ENCODE results near the gene KRTAP9-7. TPM values are rescaled to one million over a fixed set of nuclear protein-coding genes. Genes with fewer than 3 reads are reported as not detected.
"Not testable (repeated sequence)": the region's sequence is repeated elsewhere in the genome, so short reads cannot be mapped to it uniquely, and the experiment has no call there.

The KRTAP9-7 gene
- total and polyA plus RNA-seq, 2 donors, result not detected

DNA sequence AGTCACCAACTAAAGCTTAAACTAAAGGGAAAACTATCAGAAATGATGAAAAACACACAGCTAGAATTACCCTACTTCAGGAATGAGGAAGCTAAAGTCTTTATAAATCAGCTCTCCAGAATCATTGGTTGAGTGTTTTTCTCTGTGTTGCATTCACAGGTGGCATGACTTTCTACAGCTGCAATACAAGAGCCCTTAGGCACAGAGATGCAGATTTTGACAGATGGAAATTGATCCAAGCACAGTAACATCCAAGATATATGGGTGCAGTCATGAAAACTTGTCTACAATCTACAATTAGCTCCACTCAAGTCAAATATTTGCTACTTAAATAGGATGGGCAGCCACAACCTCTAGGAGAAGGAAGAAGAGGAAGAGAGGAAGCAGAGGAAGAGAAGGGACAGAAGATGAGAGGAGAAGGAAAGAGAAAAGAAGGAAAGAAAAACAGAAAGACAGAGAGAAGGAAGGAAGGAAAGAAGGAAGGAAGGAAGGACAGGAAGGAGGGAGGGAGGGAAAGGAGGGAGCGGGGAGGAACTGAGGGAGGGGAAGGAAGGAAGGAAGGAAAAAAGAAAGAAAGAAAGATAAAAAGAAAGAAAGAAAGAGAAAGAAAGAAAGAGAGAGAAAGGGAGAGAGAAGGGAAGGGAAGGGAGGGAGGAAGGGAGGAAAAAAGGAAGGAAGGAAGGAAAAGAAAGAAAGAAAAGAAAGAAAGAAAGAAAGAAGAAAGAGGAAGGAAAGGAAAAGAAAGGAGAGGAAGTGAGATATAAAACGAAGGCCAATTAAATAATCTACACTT lies 28.3 kb upstream of the KRTAP9-7 start:
- not testable (repeated sequence) for DNase-seq (ENCODE audit: low read depth in 6 of 9, low spot score in 9 of 9); H3K4me3 ChIP-seq (ENCODE audit: low read length in 2 of 2); H3K9me3 ChIP-seq (ENCODE audit: control insufficient read depth in 2 of 2, insufficient read depth in 1 of 2, low read length in 1 of 2); H3K27ac ChIP-seq (ENCODE audit: low read depth in 1 of 2, low read length in 1 of 2); H3K27me3 ChIP-seq (ENCODE audit: control insufficient read depth in 2 of 2, insufficient read depth in 1 of 2, low read length in 1 of 2); H3K36me3 ChIP-seq (ENCODE audit: control insufficient read depth in 2 of 2, insufficient read depth in 2 of 2, low read length in 1 of 2); H3K4me1 ChIP-seq (ENCODE audit: control insufficient read depth in 2 of 2, insufficient read depth in 2 of 2, low read length in 2 of 2)
- 63% methylated on average over 2 of the region's 2 CpGs for WGBS

GRCh38 chr17:41249637-41250240 lies 25.8 kb upstream of the KRTAP9-7 start, which contains the start of gene KRTAP9-4:
KRTAP9-4 (plus strand) TSS chr17:41249687; CDS start chr17:41249721, 34 bp downstream.
- not testable (repeated sequence) for H3K36me3 ChIP-seq (ENCODE audit: control insufficient read depth in 2 of 2, insufficient read depth in 2 of 2, low read length in 1 of 2); DNase-seq (ENCODE audit: low read depth in 6 of 9, low spot score in 9 of 9); H3K4me1 ChIP-seq (ENCODE audit: control insufficient read depth in 2 of 2, insufficient read depth in 2 of 2, low read length in 2 of 2); H3K27ac ChIP-seq (ENCODE audit: low read depth in 1 of 2, low read length in 1 of 2); H3K9me3 ChIP-seq (ENCODE audit: control insufficient read depth in 2 of 2, insufficient read depth in 1 of 2, low read length in 1 of 2); H3K4me3 ChIP-seq (ENCODE audit: low read length in 2 of 2); H3K27me3 ChIP-seq (ENCODE audit: control insufficient read depth in 2 of 2, insufficient read depth in 1 of 2, low read length in 1 of 2)
- 67% methylated on average over 2 of the region's 2 CpGs for WGBS

DNA sequence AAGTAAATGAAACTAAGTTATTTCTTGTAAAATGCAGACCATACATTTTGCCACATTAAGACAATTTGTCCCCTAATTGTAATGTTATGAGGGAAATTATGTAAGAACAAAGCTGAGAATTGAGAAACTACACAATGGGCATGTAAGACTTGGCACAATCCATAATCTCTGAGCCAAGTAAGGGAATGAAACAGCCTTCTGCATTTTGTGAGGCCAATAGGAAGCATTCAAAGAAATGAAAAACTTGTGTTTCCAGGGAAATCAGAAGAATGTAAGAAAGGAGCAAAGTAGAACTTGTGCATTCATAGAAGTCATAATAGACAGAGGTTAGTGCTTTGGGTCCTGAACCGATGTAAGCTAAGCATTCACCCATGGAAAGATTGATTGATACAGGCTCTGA lies 24.2 kb upstream of the KRTAP9-7 start:
- 96% methylated on average over 1 of the region's 1 CpG for WGBS
- no peak overlapping the region for H3K27ac ChIP-seq (ENCODE audit: low read depth in 1 of 2, low read length in 1 of 2)
- DNase-seq (ENCODE audit: low read depth in 6 of 9, low spot score in 9 of 9), result no peak
- H3K36me3 ChIP-seq (ENCODE audit: control insufficient read depth in 2 of 2, insufficient read depth in 2 of 2, low read length in 1 of 2), result no peaks in the 10 kb centered on the region
- no peak overlapping the region for H3K4me3 ChIP-seq (ENCODE audit: low read length in 2 of 2)
- no peaks in the 10 kb centered on the region for H3K4me1 ChIP-seq (ENCODE audit: control insufficient read depth in 2 of 2, insufficient read depth in 2 of 2, low read length in 2 of 2)
- no peaks in the 10 kb centered on the region for H3K27me3 ChIP-seq (ENCODE audit: control insufficient read depth in 2 of 2, insufficient read depth in 1 of 2, low read length in 1 of 2)
- no peaks in the 10 kb centered on the region for H3K9me3 ChIP-seq (ENCODE audit: control insufficient read depth in 2 of 2, insufficient read depth in 1 of 2, low read length in 1 of 2)

DNA sequence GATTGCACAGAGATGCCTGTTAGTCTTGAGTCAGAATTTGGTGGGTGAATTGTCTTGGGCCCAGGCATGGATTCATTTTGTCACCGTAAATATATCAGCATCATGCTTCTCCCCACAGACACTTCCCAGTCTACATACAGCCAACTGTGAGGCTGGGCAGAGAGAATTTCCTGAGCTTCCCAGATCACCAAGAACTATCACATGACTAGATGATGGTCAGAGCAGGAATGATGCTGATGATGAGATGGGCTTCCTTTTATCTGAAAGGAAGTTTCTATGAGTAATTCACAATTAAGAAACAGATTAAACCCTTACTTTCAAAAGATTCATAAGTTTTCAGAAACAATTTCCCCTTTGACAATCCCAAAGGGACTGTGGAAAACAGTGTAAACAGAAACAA lies 20.6 kb upstream of the KRTAP9-7 start:
- WGBS, result 55% methylated on average over 1 of the region's 1 CpG
- Histone ChIP-seq H3K4me1 (ENCODE audit: control insufficient read depth in 2 of 2, insufficient read depth in 2 of 2, low read length in 2 of 2) (no peaks in the 10 kb centered on the region), H3K4me3 (ENCODE audit: low read length in 2 of 2) (no peak overlapping the region), H3K36me3 (ENCODE audit: control insufficient read depth in 2 of 2, insufficient read depth in 2 of 2, low read length in 1 of 2) (no peaks in the 10 kb centered on the region), H3K9me3 (ENCODE audit: control insufficient read depth in 2 of 2, insufficient read depth in 1 of 2, low read length in 1 of 2) (no peaks in the 10 kb centered on the region), H3K27ac (ENCODE audit: low read depth in 1 of 2, low read length in 1 of 2) (no peak overlapping the region), H3K27me3 (ENCODE audit: control insufficient read depth in 2 of 2, insufficient read depth in 1 of 2, low read length in 1 of 2) (no peaks in the 10 kb centered on the region)
- no peak for DNase-seq (ENCODE audit: low read depth in 6 of 9, low spot score in 9 of 9)

- H3K4me1 ChIP-seq (ENCODE audit: control insufficient read depth in 2 of 2, insufficient read depth in 2 of 2, low read length in 2 of 2); H3K4me3 ChIP-seq (ENCODE audit: low read length in 2 of 2); H3K36me3 ChIP-seq (ENCODE audit: control insufficient read depth in 2 of 2, insufficient read depth in 2 of 2, low read length in 1 of 2); H3K9me3 ChIP-seq (ENCODE audit: control insufficient read depth in 2 of 2, insufficient read depth in 1 of 2, low read length in 1 of 2); H3K27ac ChIP-seq (ENCODE audit: low read depth in 1 of 2, low read length in 1 of 2); H3K27me3 ChIP-seq (ENCODE audit: control insufficient read depth in 2 of 2, insufficient read depth in 1 of 2, low read length in 1 of 2); DNase-seq (ENCODE audit: low read depth in 6 of 9, low spot score in 9 of 9): not testable (repeated sequence)
- WGBS, result 92% methylated on average over 5 of the region's 5 CpGs
Measured at GRCh38 chr17:41255381-41256290, 19.9 kb upstream of the KRTAP9-7 start, which contains the start of gene KRTAP9-9. KRTAP9-9 (plus strand) TSS chr17:41255384.

DNA sequence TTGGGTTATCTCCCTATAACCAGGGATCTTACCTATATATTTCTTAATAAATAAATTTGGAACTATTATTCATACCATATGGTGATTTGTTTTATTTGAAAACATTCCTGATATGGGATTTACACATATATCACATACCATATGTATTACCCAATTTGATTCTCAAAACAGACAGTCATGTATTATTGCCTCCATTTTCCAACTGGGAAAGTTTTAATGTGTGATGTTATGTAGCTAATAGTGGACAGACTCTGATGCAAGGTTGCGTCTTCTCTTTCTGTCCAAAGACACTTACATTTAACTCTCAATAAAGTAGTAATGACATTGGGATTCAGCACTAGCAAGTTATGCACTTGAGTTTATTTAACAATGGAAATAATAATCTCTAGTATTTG lies 19.2 kb upstream of the KRTAP9-7 start:
- Histone ChIP-seq H3K4me1 (ENCODE audit: control insufficient read depth in 2 of 2, insufficient read depth in 2 of 2, low read length in 2 of 2) (no peaks in the 10 kb centered on the region), H3K9me3 (ENCODE audit: control insufficient read depth in 2 of 2, insufficient read depth in 1 of 2, low read length in 1 of 2) (no peaks in the 10 kb centered on the region), H3K27ac (ENCODE audit: low read depth in 1 of 2, low read length in 1 of 2) (no peak overlapping the region), H3K4me3 (ENCODE audit: low read length in 2 of 2) (no peak overlapping the region), H3K36me3 (ENCODE audit: control insufficient read depth in 2 of 2, insufficient read depth in 2 of 2, low read length in 1 of 2) (no peaks in the 10 kb centered on the region), H3K27me3 (ENCODE audit: control insufficient read depth in 2 of 2, insufficient read depth in 1 of 2, low read length in 1 of 2) (no peaks in the 10 kb centered on the region)
- 98% methylated on average over 1 of the region's 1 CpG for WGBS
- DNase-seq (ENCODE audit: low read depth in 6 of 9, low spot score in 9 of 9), result no peak

DNA sequence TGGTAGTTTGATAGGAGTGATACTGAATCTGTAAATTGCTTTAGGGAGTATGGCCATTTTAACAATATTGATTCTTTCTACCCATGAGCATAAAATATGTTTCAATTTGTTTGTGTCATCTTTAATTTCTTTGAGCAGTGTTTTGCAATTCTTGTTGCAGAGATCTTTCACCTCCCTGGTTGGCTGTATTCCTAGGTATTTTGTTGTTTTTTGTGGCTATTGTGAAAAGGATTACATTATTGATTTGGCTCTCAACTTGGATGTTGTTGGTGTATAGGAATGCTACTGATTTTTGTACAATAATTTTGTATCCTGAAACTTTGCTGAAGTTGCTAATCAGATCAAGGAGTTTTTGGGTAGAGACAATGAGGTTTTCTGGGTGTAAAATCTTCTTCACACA lies 17.1 kb upstream of the KRTAP9-7 start:
- Histone ChIP-seq H3K36me3 (ENCODE audit: control insufficient read depth in 2 of 2, insufficient read depth in 2 of 2, low read length in 1 of 2) (no peaks in the 10 kb centered on the region), H3K4me1 (ENCODE audit: control insufficient read depth in 2 of 2, insufficient read depth in 2 of 2, low read length in 2 of 2) (no peaks in the 10 kb centered on the region), H3K27ac (ENCODE audit: low read depth in 1 of 2, low read length in 1 of 2) (no peak overlapping the region), H3K9me3 (ENCODE audit: control insufficient read depth in 2 of 2, insufficient read depth in 1 of 2, low read length in 1 of 2) (no peaks in the 10 kb centered on the region), H3K27me3 (ENCODE audit: control insufficient read depth in 2 of 2, insufficient read depth in 1 of 2, low read length in 1 of 2) (no peaks in the 10 kb centered on the region), H3K4me3 (ENCODE audit: low read length in 2 of 2) (no peak overlapping the region)
- DNase-seq (ENCODE audit: low read depth in 6 of 9, low spot score in 9 of 9), result no peak

- no peaks in the 10 kb centered on the region for H3K4me1 ChIP-seq (ENCODE audit: control insufficient read depth in 2 of 2, insufficient read depth in 2 of 2, low read length in 2 of 2)
- H3K36me3 ChIP-seq (ENCODE audit: control insufficient read depth in 2 of 2, insufficient read depth in 2 of 2, low read length in 1 of 2), result no peaks in the 10 kb centered on the region
- H3K27me3 ChIP-seq (ENCODE audit: control insufficient read depth in 2 of 2, insufficient read depth in 1 of 2, low read length in 1 of 2), result no peaks in the 10 kb centered on the region
- no peaks in the 10 kb centered on the region for H3K9me3 ChIP-seq (ENCODE audit: control insufficient read depth in 2 of 2, insufficient read depth in 1 of 2, low read length in 1 of 2)
- WGBS, result 95% methylated on average over 2 of the region's 2 CpGs
- no peak overlapping the region for H3K4me3 ChIP-seq (ENCODE audit: low read length in 2 of 2)
- no peak for DNase-seq (ENCODE audit: low read depth in 6 of 9, low spot score in 9 of 9)
- no peak overlapping the region for H3K27ac ChIP-seq (ENCODE audit: low read depth in 1 of 2, low read length in 1 of 2)
Measured at GRCh38 chr17:41263212-41263611, 12.3 kb upstream of the KRTAP9-7 start.

DNA sequence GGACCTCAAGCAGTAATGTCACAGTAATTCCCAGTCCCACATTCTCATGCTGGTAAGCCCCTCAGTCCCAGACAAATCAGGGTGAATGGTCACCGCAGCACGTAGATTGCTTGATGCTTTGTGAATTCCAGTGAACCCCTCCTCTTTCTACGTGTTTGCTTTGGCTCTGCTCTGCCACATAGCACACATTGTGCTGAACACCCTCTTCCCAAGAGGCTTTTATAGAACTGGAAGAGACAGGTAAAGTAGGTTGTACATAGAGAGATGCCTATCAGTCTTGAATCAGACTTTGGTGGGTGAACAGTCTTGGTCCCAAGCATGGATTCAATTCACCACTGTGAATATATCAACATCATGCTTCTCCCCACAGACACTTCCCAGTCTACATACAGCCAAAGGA lies 10.9 kb upstream of the KRTAP9-7 start:
- Histone ChIP-seq H3K27me3 (ENCODE audit: control insufficient read depth in 2 of 2, insufficient read depth in 1 of 2, low read length in 1 of 2) (no peaks in the 10 kb centered on the region), H3K9me3 (ENCODE audit: control insufficient read depth in 2 of 2, insufficient read depth in 1 of 2, low read length in 1 of 2) (no peaks in the 10 kb centered on the region), H3K4me3 (ENCODE audit: low read length in 2 of 2) (no peak overlapping the region), H3K4me1 (ENCODE audit: control insufficient read depth in 2 of 2, insufficient read depth in 2 of 2, low read length in 2 of 2) (no peaks in the 10 kb centered on the region), H3K27ac (ENCODE audit: low read depth in 1 of 2, low read length in 1 of 2) (no peak overlapping the region), H3K36me3 (ENCODE audit: control insufficient read depth in 2 of 2, insufficient read depth in 2 of 2, low read length in 1 of 2) (no peaks in the 10 kb centered on the region)
- WGBS, result 94% methylated on average over 3 of the region's 3 CpGs
- no peak for DNase-seq (ENCODE audit: low read depth in 6 of 9, low spot score in 9 of 9)
